ENCODE data around the gene WDR45B.

DNA sequence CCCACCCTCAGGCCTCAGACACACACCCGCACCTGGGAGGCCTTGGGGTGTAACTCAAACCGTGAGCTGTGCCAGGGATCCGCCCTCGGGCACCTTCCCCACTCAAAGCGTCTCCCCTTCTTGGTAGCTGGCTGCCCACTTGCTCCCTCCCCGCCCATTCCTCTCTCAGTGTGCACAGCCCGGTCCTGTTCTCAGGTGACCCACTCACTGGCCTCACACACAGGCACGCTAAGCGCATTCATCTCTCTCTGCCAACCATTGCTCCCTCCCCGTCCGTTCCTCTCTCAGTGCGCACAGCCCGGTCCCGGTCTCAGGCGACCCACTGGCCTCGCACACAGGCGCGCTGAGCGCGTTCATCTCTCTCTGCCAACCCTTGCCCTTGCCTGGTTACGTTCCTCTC, 20.8 kb downstream of the WDR45B start:
- no peak for TF ChIP-seq CTCF (IDR thresholded peaks at IDR 0.05; ENCODE audit: low read depth, low read length, poor library complexity, severe bottlenecking)
- TF ChIP-seq EZH2phosphoT487 (IDR thresholded peaks at IDR 0.05; ENCODE audit: borderline replicate concordance, low read length) = no peak

All from DOHH2 (cell line).